PC-3 (cell line): ENCODE data around the gene PLAAT5. TPM values are rescaled to one million over a fixed set of nuclear protein-coding genes. Genes with fewer than 3 reads are reported as not detected.

Experiments used
- ATAC-seq: fragments of 200-7000 bp; cut with Tn5 transposase; 2 replicates; pipeline ENCODE4 v1.9.1; 2020; ENCODE audit warnings: mild to moderate bottlenecking, moderate library complexity
- BruUV-seq: library from RNA; stranded (reverse); fragments of 400-500 nt; replicated peaks from 2 replicates; lab custom pipeline; 2021; lab: Mats Ljungman, UMichigan
- CTCF ChIA-PET: fragments of 300-600 bp; sonication (Branson Sonifier 250); formaldehyde crosslinking; loops from one replicate; lab custom pipeline; 2022; ENCODE audit warnings: antibody characterized with exemption; lab: Charles Lee
- POLR2A ChIA-PET: fragments of 300-600 bp; sonication (Branson Sonifier 250); formaldehyde crosslinking; loops from one replicate; lab custom pipeline; 2022; ENCODE audit warnings: antibody characterized with exemption; ENCODE audit not compliant: unreplicated experiment; lab: Charles Lee
- DNase-seq: peaks from one replicate; pipeline ENCODE4 v3.0.0-alpha.2; 2015
- H2AFZ ChIP-seq: fragments of 300-600 bp; sonication (generic); 2 replicates; pipeline ENCODE4 v1.6.0; 2016; ENCODE audit warnings: antibody characterized with exemption, low read length
- H3F3A ChIP-seq: fragments of 300-600 bp; sonication (generic); one replicate; pipeline ENCODE4 v1.6.0; 2017; ENCODE audit warnings: antibody characterized with exemption, low read length, control low read depth, mild to moderate bottlenecking; ENCODE audit not compliant: unreplicated experiment
- H3K27ac ChIP-seq: fragments of 300-600 bp; sonication (generic); 2 replicates; pipeline ENCODE4 v1.5.1; 2016; ENCODE audit warnings: mild to moderate bottlenecking, low read length
- H3K27me3 ChIP-seq: fragments of 300-600 bp; sonication (generic); 2 replicates; pipeline ENCODE4 v1.6.1; 2016; ENCODE audit warnings: low read length, mixed read lengths
- H3K36me3 ChIP-seq: fragments of 300-600 bp; sonication (generic); 2 replicates; pipeline ENCODE4 v1.6.1; 2016; ENCODE audit warnings: low read depth, mixed run types, low read length, mixed read lengths
- H3K4me1 ChIP-seq: fragments of 300-600 bp; sonication (generic); 2 replicates; pipeline ENCODE4 v1.5.1; 2016; ENCODE audit warnings: low read length; ENCODE audit not compliant: insufficient read depth
- H3K4me2 ChIP-seq: fragments of 300-600 bp; sonication (generic); 2 replicates; pipeline ENCODE4 v1.6.0; 2016; ENCODE audit warnings: low read length
- H3K4me3 ChIP-seq: fragments of 300-600 bp; sonication (generic); 2 replicates; pipeline ENCODE4 v1.5.1; 2016; ENCODE audit warnings: mild to moderate bottlenecking, low read length, mixed read lengths
- H3K79me2 ChIP-seq: fragments of 300-600 bp; sonication (generic); 2 replicates; pipeline ENCODE4 v1.6.1; 2017; ENCODE audit warnings: low read length, mixed read lengths
- H3K9ac ChIP-seq: fragments of 300-600 bp; sonication (generic); 2 replicates; pipeline ENCODE4 v1.6.0; 2016; ENCODE audit warnings: mild to moderate bottlenecking, low read length
- H3K9me2 ChIP-seq: fragments of 300-600 bp; sonication (generic); replicated peaks from 2 replicates; pipeline ENCODE4 v1.6.1; 2016; ENCODE audit warnings: mixed run types, low read length, mixed read lengths
- H3K9me3 ChIP-seq: fragments of 300-600 bp; sonication (generic); 2 replicates; pipeline ENCODE4 v1.6.1; 2016; ENCODE audit warnings: low read length, mixed read lengths
- H4K20me1 ChIP-seq: fragments of 300-600 bp; sonication (generic); 2 replicates; pipeline ENCODE4 v1.6.1; 2016; ENCODE audit warnings: low read length, mixed read lengths
- CTCF ChIP-seq: fragments of 300-600 bp; sonication (generic); conservative IDR thresholded peaks from 2 replicates; pipeline ENCODE4 v1.5.1; 2017; ENCODE audit warnings: antibody characterized with exemption, low read depth, mild to moderate bottlenecking, low read length
- EZH2 ChIP-seq: fragments of 300-600 bp; sonication (generic); IDR thresholded peaks from one replicate; pipeline ENCODE4 v1.6.1; 2017; ENCODE audit warnings: antibody characterized with exemption, mild to moderate bottlenecking, low read length; ENCODE audit not compliant: unreplicated experiment
- EZH2phosphoT487 ChIP-seq: fragments of 300-600 bp; sonication (generic); IDR thresholded peaks from 2 replicates; pipeline ENCODE4 v1.6.1; 2018; ENCODE audit warnings: mild to moderate bottlenecking, antibody characterized with exemption, low read length, borderline replicate concordance
- intact Hi-C: fragments of 100-400 bp; cut with micrococcal nuclease; formaldehyde crosslinking; loops from 2 replicates; pipeline ENCODE4 v1.9.0; 2023
- total RNA-seq: library from RNA; depleted of rRNA; stranded (reverse); fragments of >200 nt; gene quantifications from 2 replicates; pipeline ENCODE4 v1.2.3, GENCODE V29; 2014

Gene PLAAT5
- total RNA-seq, 1 experiment from 2014 or later, result not detected

DNA sequence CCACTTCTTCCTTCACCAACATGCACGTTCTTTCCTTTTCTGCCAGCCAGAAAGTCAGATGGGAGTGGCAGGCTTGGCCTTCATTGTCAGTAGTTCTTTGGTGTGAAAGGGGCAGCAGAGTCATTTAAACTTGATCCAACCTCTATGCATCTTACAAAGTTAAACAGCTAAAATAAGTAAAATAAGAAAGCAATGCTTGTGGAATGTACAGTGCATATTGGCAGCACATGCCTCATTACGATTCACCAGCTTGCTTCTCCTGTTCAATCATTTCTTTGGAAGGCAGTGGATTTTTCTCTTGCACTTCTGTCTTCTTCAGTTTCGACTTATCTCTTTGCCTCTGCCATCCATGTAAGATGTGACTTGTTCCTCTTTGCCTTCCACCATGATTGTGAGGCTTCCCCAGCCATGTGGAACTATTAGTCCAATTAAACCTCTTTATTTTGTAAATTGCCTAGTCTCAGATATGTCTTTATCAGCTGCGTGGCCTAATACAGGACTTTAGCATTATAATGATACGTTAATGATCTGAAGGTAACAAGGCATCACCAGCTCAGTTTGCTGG, 29.7 kb upstream of the PLAAT5 start:
- no peak overlapping the region for H3K4me3 ChIP-seq
- TF ChIP-seq EZH2 (no peak), EZH2phosphoT487 (no peak), CTCF (no peak)
- no TSS peak for BruUV-seq
- no peak overlapping the region for H3K9ac ChIP-seq
- H3K36me3 ChIP-seq, result no peaks in the 10 kb centered on the region
- no peaks in the 10 kb centered on the region for H4K20me1 ChIP-seq
- ATAC-seq (no peak), DNase-seq (peak; percentile 54)
- H3K79me2 ChIP-seq, result no peaks in the 10 kb centered on the region
- H3K4me1 ChIP-seq, result peaks cover 32% of the 10 kb centered on the region
- H3K27me3 ChIP-seq, result no peaks in the 10 kb centered on the region
- H3F3A ChIP-seq, result no peaks in the 10 kb centered on the region
- peak overlapping the region; percentile 2; the same call in 1 of the 2 replicates for H3K27ac ChIP-seq
- POLR2A ChIA-PET, result interaction anchor here (0.8 kb wide), 1 partner anchor 10 kb away, joined by 5 read pairs; no protein-coding TSS in a partner anchor
- intact Hi-C loops, result no loop called here
- CTCF ChIA-PET, result no interaction called here
- no peak overlapping the region for H3K4me2 ChIP-seq
- no peaks in the 10 kb centered on the region for H3K9me2 ChIP-seq
- no peaks in the 10 kb centered on the region for H3K9me3 ChIP-seq
- H2AFZ ChIP-seq, result 0 out of 2 replicates have a peak overlapping the region, but pooled peaks have one; percentile 28

DNA sequence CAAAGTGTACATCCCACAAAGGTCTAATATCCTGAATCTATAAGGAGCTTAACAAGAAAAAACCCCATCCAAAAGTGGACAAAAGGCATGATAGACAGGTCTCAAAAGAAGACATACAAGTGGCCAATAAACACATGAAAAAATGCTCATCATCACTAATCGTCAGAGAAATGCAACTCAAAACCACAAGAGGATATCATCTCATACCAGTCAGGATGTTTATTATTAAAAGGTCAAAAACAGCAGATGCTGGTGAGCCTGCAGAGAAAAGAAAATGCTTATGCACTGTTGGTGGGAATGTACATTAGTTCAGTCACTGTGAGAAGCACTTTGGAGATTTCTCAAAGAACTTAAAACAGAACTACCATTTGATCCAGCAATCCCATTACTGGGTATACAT, 27.6 kb upstream of the PLAAT5 start:
- Histone ChIP-seq H3K4me3 (no peak overlapping the region), H3K4me1 (peaks cover 30% of the 10 kb centered on the region), H3K9ac (no peak overlapping the region), H3K79me2 (no peaks in the 10 kb centered on the region), H4K20me1 (no peaks in the 10 kb centered on the region), H3K9me3 (no peaks in the 10 kb centered on the region), H3K27ac (no peak overlapping the region), H3K4me2 (no peak overlapping the region), H3K36me3 (no peaks in the 10 kb centered on the region), H3K27me3 (no peaks in the 10 kb centered on the region), H2AFZ (no peak overlapping the region), H3K9me2 (no peaks in the 10 kb centered on the region), H3F3A (no peaks in the 10 kb centered on the region)
- DNase-seq (peak; percentile 57), ATAC-seq (no peak)
- no TSS peak for BruUV-seq
- CTCF ChIA-PET, result no interaction called here
- TF ChIP-seq EZH2phosphoT487 (no peak), CTCF (no peak), EZH2 (no peak)
- intact Hi-C loops, result no loop called here
- POLR2A ChIA-PET, result interaction anchor here (0.6 kb wide), 1 partner anchor 12 kb away, joined by 4 read pairs; no protein-coding TSS in a partner anchor

GRCh38 chr11:63517156-63517555, 26.2 kb upstream of the PLAAT5 start:
- Histone ChIP-seq H3K9me3 (no peaks in the 10 kb centered on the region), H3K36me3 (no peaks in the 10 kb centered on the region), H3K79me2 (no peaks in the 10 kb centered on the region), H3K9ac (no peak overlapping the region), H4K20me1 (no peaks in the 10 kb centered on the region), H3K4me3 (no peak overlapping the region), H3F3A (no peaks in the 10 kb centered on the region), H3K27ac (no peak overlapping the region), H2AFZ (no peak overlapping the region), H3K4me2 (no peak overlapping the region), H3K27me3 (no peaks in the 10 kb centered on the region), H3K4me1 (peaks cover 18% of the 10 kb centered on the region), H3K9me2 (no peaks in the 10 kb centered on the region)
- no peak for DNase-seq
- ATAC-seq, result no peak
- TF ChIP-seq EZH2 (no peak), EZH2phosphoT487 (no peak), CTCF (no peak)
- BruUV-seq, result no TSS peak
- ChIA-PET CTCF (no interaction called here), POLR2A (no interaction called here)
- intact Hi-C loops, result no loop called here
